Myocyte (in vitro differentiated cells): Measurements from ENCODE around the gene FAM120B. TPM values are rescaled to one million over a fixed set of nuclear protein-coding genes. Genes with fewer than 3 reads are reported as not detected.

Source experiments
- DNase-seq: peaks from one replicate; pipeline ENCODE4 v3.0.0-alpha.2; 2012; ENCODE audit warnings: low read depth
- total RNA-seq: library from RNA; depleted of rRNA; stranded (reverse); fragments of >200 nt; gene quantifications from 2 replicates; pipeline ENCODE4 v1.2.3, GENCODE V29; 2014

Gene FAM120B
- total RNA-seq, 1 donor from 2014 or later: 14.9 TPM

GRCh38 chr6:170270984-170271593 lies 35.5 kb upstream of the FAM120B start:
- DNase-seq: no peak

- no peak for DNase-seq
These were observed 34.7 kb upstream of the FAM120B start for GRCh38 chr6:170271771-170272314.

GRCh38 chr6:170272341-170273065 lies 34.1 kb upstream of the FAM120B start:
- DNase-seq: no peak

GRCh38 chr6:170273191-170273590 lies 33.4 kb upstream of the FAM120B start:
- DNase-seq: no peak

- no peak for DNase-seq
These were observed 32.9 kb upstream of the FAM120B start for GRCh38 chr6:170273681-170274080.

- DNase-seq: no peak
These were observed 31.6 kb upstream of the FAM120B start for GRCh38 chr6:170274713-170275560.

GRCh38 chr6:170276369-170277057 lies 30.0 kb upstream of the FAM120B start:
- no peak for DNase-seq

- no peak for DNase-seq
These were observed 28.4 kb upstream of the FAM120B start for GRCh38 chr6:170277893-170278742.

- DNase-seq: no peak
These were observed 27.8 kb upstream of the FAM120B start for GRCh38 chr6:170278743-170279094.

GRCh38 chr6:170279426-170279825 lies 27.1 kb upstream of the FAM120B start:
- no peak for DNase-seq

- peak; percentile 88 for DNase-seq
These were observed 26.4 kb upstream of the FAM120B start for GRCh38 chr6:170279977-170280688.

- no peak for DNase-seq
These were observed 25.9 kb upstream of the FAM120B start for GRCh38 chr6:170280689-170281045.

- no peak for DNase-seq
These were observed 24.9 kb upstream of the FAM120B start for GRCh38 chr6:170281331-170282292.

GRCh38 chr6:170282512-170283158 lies 23.9 kb upstream of the FAM120B start:
- no peak for DNase-seq

- DNase-seq: no peak
These were observed 23.1 kb upstream of the FAM120B start for GRCh38 chr6:170283212-170284081.

GRCh38 chr6:170284126-170284773 lies 22.3 kb upstream of the FAM120B start:
- DNase-seq: no peak
